Stomach (tissue), 4 donors: Measurements from ENCODE around the gene CALY.

Experiments used
- CTCF ChIP-seq, 7 experiments: fragments of 450-650 bp in 4 of 7; fragments of 200-600 bp in 3 of 7; sonication (generic) in 3 of 7; IDR thresholded peaks; one replicate each; pipeline ENCODE4 v1.5.1; 2016 to 2019; ENCODE audit warnings: antibody characterized with exemption in 7 of 7, control low read depth in 2 of 7, mild to moderate bottlenecking in 1 of 7
- EP300 ChIP-seq: sonication (generic); formaldehyde crosslinking; IDR thresholded peaks from one replicate; pipeline ENCODE4 v1.6.1; 2017; ENCODE audit warnings: antibody characterized with exemption
- POLR2A ChIP-seq, 4 donors: fragments of 450-650 bp; IDR thresholded peaks; one replicate each; pipeline ENCODE4 v1.6.1; 2016; ENCODE audit warnings: antibody characterized with exemption in 4 of 4, control low read depth in 2 of 4, mild to moderate bottlenecking in 1 of 4, moderate library complexity in 1 of 4
- POLR2AphosphoS5 ChIP-seq, 3 donors: sonication (generic); formaldehyde crosslinking; IDR thresholded peaks; one replicate each; pipeline ENCODE4 v1.6.1; 2016; ENCODE audit warnings: antibody characterized with exemption in 3 of 3

DNA sequence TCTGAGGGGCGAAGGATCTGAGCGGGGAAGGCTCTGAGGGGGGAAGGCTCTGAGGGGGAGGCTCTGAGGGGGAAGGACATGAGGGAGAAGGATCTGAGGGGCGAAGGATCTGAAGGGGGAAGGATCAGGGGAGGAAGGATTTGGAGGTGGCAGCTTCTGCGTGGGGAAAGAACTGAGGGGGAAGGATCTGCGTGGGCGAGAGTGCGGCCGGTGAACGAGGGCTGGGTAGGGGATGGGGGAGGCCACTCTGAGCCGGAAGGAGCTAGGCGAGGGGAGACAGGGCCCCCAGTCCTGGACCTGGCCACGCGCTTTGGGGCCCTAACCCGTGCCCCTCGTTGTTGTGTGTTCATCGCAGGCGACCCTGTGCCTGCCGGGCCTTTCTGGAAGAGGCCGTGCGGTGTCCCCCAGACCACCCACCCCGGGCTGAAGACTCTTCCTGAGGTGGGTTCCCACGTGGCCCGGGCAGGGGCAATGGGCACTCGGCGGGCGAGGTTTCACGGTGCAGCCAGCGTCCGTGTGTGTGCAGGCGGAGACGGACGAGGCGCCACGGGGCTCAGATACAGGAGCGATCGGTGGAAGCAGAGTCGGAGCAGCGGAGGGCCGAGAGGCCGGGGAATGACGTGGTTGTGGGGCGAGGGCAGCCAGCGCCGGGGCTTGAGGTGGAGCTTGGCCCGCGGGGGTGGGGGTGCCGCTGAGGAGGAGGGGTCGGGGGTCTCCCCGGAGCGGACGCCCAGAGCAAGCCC, 2.0 kb downstream of the CALY start:
- TF ChIP-seq CTCF (IDR thresholded peaks at IDR 0.05) (no peak), POLR2A (IDR thresholded peaks at IDR 0.05) (no peak), POLR2AphosphoS5 (IDR thresholded peaks at IDR 0.05) (no peak), EP300 (no peak)
